ENCODE data around the gene TBCEL. TPM values are rescaled to one million over a fixed set of nuclear protein-coding genes. Genes with fewer than 3 reads are reported as not detected.

TBCEL gene
- total and polyA plus RNA-seq, 2 donors (not counting 1 experiment from before 2014, with no cell fraction given) = 21.1 to 25.8 TPM

GRCh38 chr11:121040614-121041002 lies 16.7 kb downstream of the TBCEL start:
- Histone ChIP-seq H3K4me1 (ENCODE audit: control insufficient read depth, extremely low read depth, insufficient read depth, low read length) (no peaks in the 10 kb centered on the region), H3K4me2 (ENCODE audit: extremely low read depth, insufficient read depth, low read length) (no peak overlapping the region), H3K4me3 (replicated peaks in 1 of 4; ENCODE audit: control extremely low read depth in 1 of 4, insufficient read depth in 1 of 4, low read depth in 3 of 4, low read length in 4 of 4) (no peak overlapping the region), H3K27ac (ENCODE audit: insufficient read depth, low read length) (no peak overlapping the region), H4K20me1 (ENCODE audit: control insufficient read depth, extremely low read depth, insufficient read depth, low read length) (no peaks in the 10 kb centered on the region), H3K79me2 (ENCODE audit: control insufficient read depth, insufficient read depth, low read length) (no peaks in the 10 kb centered on the region), H3K9ac (ENCODE audit: insufficient read depth, low read length) (no peak overlapping the region), H3K36me3 (ENCODE audit: control insufficient read depth, insufficient read depth, low read length) (no peaks in the 10 kb centered on the region), H3K9me3 (ENCODE audit: control insufficient read depth, insufficient read depth, low read depth, low read length) (no peaks in the 10 kb centered on the region), H3K27me3 (ENCODE audit: control insufficient read depth, insufficient read depth, low read length) (no peaks in the 10 kb centered on the region), H2AFZ (ENCODE audit: low read length) (no peak overlapping the region)
- DNase-seq (ENCODE audit: low read depth in 2 of 2) = no peak
- TF ChIP-seq CTCF (conservative IDR thresholded peaks at IDR 0.05 in 1 of 2, IDR thresholded peaks at IDR 0.05 in 1 of 2; ENCODE audit: low read depth in 1 of 2, low read length in 2 of 2) = no peak
- TF ChIP-seq EZH2 (IDR thresholded peaks at IDR 0.05; ENCODE audit: low read length, missing control alignments) = no peak

- no peaks in the 10 kb centered on the region for H3K79me2 ChIP-seq (ENCODE audit: control insufficient read depth, insufficient read depth, low read length)
- no peak overlapping the region for H3K9ac ChIP-seq (ENCODE audit: insufficient read depth, low read length)
- no peak overlapping the region for H3K4me3 ChIP-seq (replicated peaks in 1 of 4; ENCODE audit: control extremely low read depth in 1 of 4, insufficient read depth in 1 of 4, low read depth in 3 of 4, low read length in 4 of 4)
- TF ChIP-seq CTCF (conservative IDR thresholded peaks at IDR 0.05 in 1 of 2, IDR thresholded peaks at IDR 0.05 in 1 of 2; ENCODE audit: low read depth in 1 of 2, low read length in 2 of 2) (no peak), EZH2 (IDR thresholded peaks at IDR 0.05; ENCODE audit: low read length, missing control alignments) (no peak)
- H3K9me3 ChIP-seq (ENCODE audit: control insufficient read depth, insufficient read depth, low read depth, low read length) = no peaks in the 10 kb centered on the region
- no peak overlapping the region for H3K27ac ChIP-seq (ENCODE audit: insufficient read depth, low read length)
- no peak overlapping the region for H3K4me2 ChIP-seq (ENCODE audit: extremely low read depth, insufficient read depth, low read length)
- no peaks in the 10 kb centered on the region for H3K36me3 ChIP-seq (ENCODE audit: control insufficient read depth, insufficient read depth, low read length)
- no peak overlapping the region for H2AFZ ChIP-seq (ENCODE audit: low read length)
- DNase-seq (ENCODE audit: low read depth in 2 of 2) = no peak
- no peaks in the 10 kb centered on the region for H4K20me1 ChIP-seq (ENCODE audit: control insufficient read depth, extremely low read depth, insufficient read depth, low read length)
- H3K27me3 ChIP-seq (ENCODE audit: control insufficient read depth, insufficient read depth, low read length) = no peaks in the 10 kb centered on the region
- no peaks in the 10 kb centered on the region for H3K4me1 ChIP-seq (ENCODE audit: control insufficient read depth, extremely low read depth, insufficient read depth, low read length)
Measured at GRCh38 chr11:121041072-121041471, 17.2 kb downstream of the TBCEL start.

GRCh38 chr11:121042296-121042695 lies 18.4 kb downstream of the TBCEL start:
- Histone ChIP-seq H3K27me3 (ENCODE audit: control insufficient read depth, insufficient read depth, low read length) (no peaks in the 10 kb centered on the region), H3K4me1 (ENCODE audit: control insufficient read depth, extremely low read depth, insufficient read depth, low read length) (no peaks in the 10 kb centered on the region), H3K27ac (ENCODE audit: insufficient read depth, low read length) (no peak overlapping the region), H3K4me2 (ENCODE audit: extremely low read depth, insufficient read depth, low read length) (no peak overlapping the region), H3K4me3 (replicated peaks in 1 of 4; ENCODE audit: control extremely low read depth in 1 of 4, insufficient read depth in 1 of 4, low read depth in 3 of 4, low read length in 4 of 4) (no peak overlapping the region), H2AFZ (ENCODE audit: low read length) (no peak overlapping the region), H3K9ac (ENCODE audit: insufficient read depth, low read length) (no peak overlapping the region), H3K36me3 (ENCODE audit: control insufficient read depth, insufficient read depth, low read length) (peaks cover 2% of the 10 kb centered on the region), H3K79me2 (ENCODE audit: control insufficient read depth, insufficient read depth, low read length) (no peaks in the 10 kb centered on the region), H4K20me1 (ENCODE audit: control insufficient read depth, extremely low read depth, insufficient read depth, low read length) (no peaks in the 10 kb centered on the region), H3K9me3 (ENCODE audit: control insufficient read depth, insufficient read depth, low read depth, low read length) (no peaks in the 10 kb centered on the region)
- no peak for DNase-seq (ENCODE audit: low read depth in 2 of 2)
- TF ChIP-seq EZH2 (IDR thresholded peaks at IDR 0.05; ENCODE audit: low read length, missing control alignments) = no peak
